Smooth muscle cell (in vitro differentiated cells): ENCODE results near the gene NR1H2. TPM values are rescaled to one million over a fixed set of nuclear protein-coding genes. Genes with fewer than 3 reads are reported as not detected.

ENCODE experiments used
- DNase-seq: peaks from one replicate; lab custom pipeline; 2025; ENCODE audit not compliant: unreplicated experiment; lab: John Stamatoyannopoulos, UW
- H2AFZ ChIP-seq: fragments of 200-600 bp; sonication (generic); 2 replicates; pipeline ENCODE4 v1.6.0; 2016; ENCODE audit warnings: antibody characterized with exemption, low read depth, mild to moderate bottlenecking
- H3F3A ChIP-seq: fragments of 200-600 bp; sonication (generic); 2 replicates; pipeline ENCODE4 v1.6.0; 2017; ENCODE audit warnings: antibody characterized with exemption, low read depth
- H3K27ac ChIP-seq: fragments of 200-600 bp; sonication (generic); 2 replicates; pipeline ENCODE4 v1.5.1; 2016; ENCODE audit warnings: low read depth, mild to moderate bottlenecking
- H3K27me3 ChIP-seq: fragments of 200-600 bp; sonication (generic); 2 replicates; pipeline ENCODE4 v1.6.1; 2016; ENCODE audit warnings: low read depth, mild to moderate bottlenecking
- H3K36me3 ChIP-seq: fragments of 200-600 bp; sonication (generic); 2 replicates; pipeline ENCODE4 v1.5.1; 2016; ENCODE audit warnings: low read depth
- H3K4me1 ChIP-seq: fragments of 200-600 bp; sonication (generic); 2 replicates; pipeline ENCODE4 v1.5.1; 2016; ENCODE audit warnings: low read depth
- H3K4me2 ChIP-seq: fragments of 200-600 bp; sonication (generic); 2 replicates; pipeline ENCODE4 v1.6.0; 2016; ENCODE audit warnings: mild to moderate bottlenecking
- H3K4me3 ChIP-seq: fragments of 200-600 bp; sonication (generic); 2 replicates; pipeline ENCODE4 v1.5.1; 2016; ENCODE audit warnings: mild to moderate bottlenecking
- H3K79me2 ChIP-seq: fragments of 200-600 bp; sonication (generic); 2 replicates; pipeline ENCODE4 v1.6.0; 2016; ENCODE audit warnings: low read depth, mild to moderate bottlenecking
- H3K9ac ChIP-seq: fragments of 200-600 bp; sonication (generic); 2 replicates; pipeline ENCODE4 v1.6.0; 2016; ENCODE audit warnings: low read depth
- H3K9me3 ChIP-seq: fragments of 200-600 bp; sonication (generic); replicated peaks from 2 replicates; pipeline ENCODE4 v1.5.1; 2016; ENCODE audit warnings: low read depth
- H4K20me1 ChIP-seq: fragments of 200-600 bp; sonication (generic); 2 replicates; pipeline ENCODE4 v1.6.0; 2016; ENCODE audit warnings: low read depth
- WGBS: methylation state at CpG from one replicate; pipeline ENCODE4 v1.1.7; 2016; ENCODE audit warnings: low lambda C conversion rate; 5-methylcytosine and 5-hydroxymethylcytosine counted together
- polyA plus RNA-seq: library from polyadenylated mRNA; unstranded; fragments of >200 nt; fragmentation: Nextera tagmentation; extraction: Ambion mirVana; gene quantifications from 2 replicates; pipeline ENCODE4 v1.2.1, GENCODE V29; 2016
- total RNA-seq: library from RNA; depleted of rRNA; stranded (reverse); fragments of >200 nt; gene quantifications from 2 replicates; pipeline ENCODE4 v1.2.3, GENCODE V29; 2014
- TF ChIP-seq, protein P1 (sequence below): fragments of 200-600 bp; sonication (generic); IDR thresholded peaks from 2 replicates; pipeline ENCODE4 v1.5.1; 2017; ENCODE audit warnings: borderline replicate concordance, mild to moderate bottlenecking, antibody characterized with exemption; ENCODE audit not compliant: insufficient read depth, poor library complexity, severe bottlenecking

Gene NR1H2
- total and polyA plus RNA-seq, 2 experiments from 2014 or later: 39.5 to 69.7 TPM

DNA sequence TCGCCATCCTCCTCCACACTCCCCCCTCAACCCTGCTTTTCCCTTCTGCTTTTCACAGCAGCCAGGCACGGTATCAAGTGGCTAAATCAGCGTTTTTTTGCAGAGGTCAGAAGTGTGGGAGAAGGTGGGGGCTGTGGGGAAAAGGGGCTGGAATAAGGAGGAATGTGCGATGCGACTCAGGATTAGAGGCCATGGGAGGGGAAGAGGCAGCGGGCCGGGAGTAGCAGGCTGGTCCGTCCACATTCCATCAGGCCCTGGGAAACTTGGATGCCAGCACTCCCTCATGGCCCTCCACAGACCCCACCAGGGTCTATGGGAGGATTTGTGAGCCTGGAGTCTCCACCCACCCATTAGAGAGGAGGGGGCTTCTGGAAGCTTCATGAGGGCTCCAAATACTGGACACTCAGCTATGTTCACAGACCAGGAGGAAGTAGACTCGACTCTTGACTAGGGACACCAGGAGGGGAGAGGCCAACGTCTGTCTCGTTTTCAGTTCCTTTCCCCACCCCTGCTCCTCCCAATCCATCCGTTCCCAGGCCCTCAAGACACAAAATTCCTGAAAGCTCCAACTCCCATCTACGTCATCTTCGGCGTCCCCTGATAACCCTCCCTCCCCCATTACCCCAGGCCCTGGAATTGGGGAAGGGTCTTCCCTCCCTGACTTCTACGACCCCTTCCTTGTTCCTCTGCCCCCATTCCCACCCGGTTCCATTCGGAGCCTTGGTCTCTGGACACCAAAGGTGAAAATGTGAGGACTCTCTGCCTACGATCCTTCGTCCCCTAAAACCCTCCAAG lies 43.8 kb upstream of the NR1H2 start:
- Histone ChIP-seq H3K9me3 (no peaks in the 10 kb centered on the region), H3K36me3 (no peaks in the 10 kb centered on the region), H3F3A (peaks cover 14% of the 10 kb centered on the region), H3K27me3 (peaks cover 6% of the 10 kb centered on the region), H3K4me3 (peak overlapping the region; percentile 51), H3K9ac (peak overlapping the region; percentile 61), H3K79me2 (no peaks in the 10 kb centered on the region), H3K4me1 (peaks cover 13% of the 10 kb centered on the region), H3K4me2 (peak overlapping the region; percentile 90), H3K27ac (peak overlapping the region; percentile 82), H2AFZ (peak overlapping the region; percentile 23), H4K20me1 (peaks cover 6% of the 10 kb centered on the region)
- TF ChIP-seq, protein P1, sequence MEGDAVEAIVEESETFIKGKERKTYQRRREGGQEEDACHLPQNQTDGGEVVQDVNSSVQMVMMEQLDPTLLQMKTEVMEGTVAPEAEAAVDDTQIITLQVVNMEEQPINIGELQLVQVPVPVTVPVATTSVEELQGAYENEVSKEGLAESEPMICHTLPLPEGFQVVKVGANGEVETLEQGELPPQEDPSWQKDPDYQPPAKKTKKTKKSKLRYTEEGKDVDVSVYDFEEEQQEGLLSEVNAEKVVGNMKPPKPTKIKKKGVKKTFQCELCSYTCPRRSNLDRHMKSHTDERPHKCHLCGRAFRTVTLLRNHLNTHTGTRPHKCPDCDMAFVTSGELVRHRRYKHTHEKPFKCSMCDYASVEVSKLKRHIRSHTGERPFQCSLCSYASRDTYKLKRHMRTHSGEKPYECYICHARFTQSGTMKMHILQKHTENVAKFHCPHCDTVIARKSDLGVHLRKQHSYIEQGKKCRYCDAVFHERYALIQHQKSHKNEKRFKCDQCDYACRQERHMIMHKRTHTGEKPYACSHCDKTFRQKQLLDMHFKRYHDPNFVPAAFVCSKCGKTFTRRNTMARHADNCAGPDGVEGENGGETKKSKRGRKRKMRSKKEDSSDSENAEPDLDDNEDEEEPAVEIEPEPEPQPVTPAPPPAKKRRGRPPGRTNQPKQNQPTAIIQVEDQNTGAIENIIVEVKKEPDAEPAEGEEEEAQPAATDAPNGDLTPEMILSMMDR: no peak
- no peak for DNase-seq
- 8% methylated on average over 20 of the region's 20 CpGs for WGBS

DNA sequence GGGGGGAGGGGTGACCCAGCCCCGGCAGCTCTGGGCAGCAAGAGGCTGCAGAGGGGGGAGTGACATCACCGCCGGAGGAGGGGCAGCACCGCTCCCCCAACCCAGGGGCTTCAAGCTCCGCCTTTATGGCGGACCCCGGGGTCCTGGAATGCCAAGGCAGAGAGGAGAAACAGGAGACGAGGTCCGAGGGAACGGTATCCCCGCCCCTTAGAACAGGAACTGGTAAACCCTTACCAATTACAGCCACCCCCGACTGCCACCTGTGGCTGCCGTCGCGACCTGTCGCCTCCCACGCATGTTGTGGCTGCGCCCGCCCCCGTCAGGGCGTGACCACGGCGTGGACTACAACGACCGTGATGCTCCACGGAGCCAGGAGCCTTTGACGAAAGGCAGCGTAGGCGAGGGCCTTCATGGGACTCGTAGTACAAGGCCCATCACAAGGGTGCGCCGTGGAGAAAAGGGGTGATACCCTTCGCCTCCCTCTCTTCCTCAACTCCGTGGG lies 43.0 kb upstream of the NR1H2 start:
- H3K9me3 ChIP-seq: no peaks in the 10 kb centered on the region
- peak overlapping the region; percentile 90 for H3K4me2 ChIP-seq
- H3F3A ChIP-seq: peaks cover 14% of the 10 kb centered on the region
- no peaks in the 10 kb centered on the region for H3K27me3 ChIP-seq
- no peaks in the 10 kb centered on the region for H4K20me1 ChIP-seq
- 4% methylated on average over 34 of the region's 34 CpGs for WGBS
- no peaks in the 10 kb centered on the region for H3K79me2 ChIP-seq
- DNase-seq: peak; percentile 61
- H2AFZ ChIP-seq: peak overlapping the region; percentile 23
- TF ChIP-seq, protein P1: no peak
- H3K4me3 ChIP-seq: peak overlapping the region; percentile 51
- H3K9ac ChIP-seq: peak overlapping the region; percentile 61
- peaks cover 13% of the 10 kb centered on the region for H3K4me1 ChIP-seq
- H3K27ac ChIP-seq: peak overlapping the region; percentile 82
- no peaks in the 10 kb centered on the region for H3K36me3 ChIP-seq

DNA sequence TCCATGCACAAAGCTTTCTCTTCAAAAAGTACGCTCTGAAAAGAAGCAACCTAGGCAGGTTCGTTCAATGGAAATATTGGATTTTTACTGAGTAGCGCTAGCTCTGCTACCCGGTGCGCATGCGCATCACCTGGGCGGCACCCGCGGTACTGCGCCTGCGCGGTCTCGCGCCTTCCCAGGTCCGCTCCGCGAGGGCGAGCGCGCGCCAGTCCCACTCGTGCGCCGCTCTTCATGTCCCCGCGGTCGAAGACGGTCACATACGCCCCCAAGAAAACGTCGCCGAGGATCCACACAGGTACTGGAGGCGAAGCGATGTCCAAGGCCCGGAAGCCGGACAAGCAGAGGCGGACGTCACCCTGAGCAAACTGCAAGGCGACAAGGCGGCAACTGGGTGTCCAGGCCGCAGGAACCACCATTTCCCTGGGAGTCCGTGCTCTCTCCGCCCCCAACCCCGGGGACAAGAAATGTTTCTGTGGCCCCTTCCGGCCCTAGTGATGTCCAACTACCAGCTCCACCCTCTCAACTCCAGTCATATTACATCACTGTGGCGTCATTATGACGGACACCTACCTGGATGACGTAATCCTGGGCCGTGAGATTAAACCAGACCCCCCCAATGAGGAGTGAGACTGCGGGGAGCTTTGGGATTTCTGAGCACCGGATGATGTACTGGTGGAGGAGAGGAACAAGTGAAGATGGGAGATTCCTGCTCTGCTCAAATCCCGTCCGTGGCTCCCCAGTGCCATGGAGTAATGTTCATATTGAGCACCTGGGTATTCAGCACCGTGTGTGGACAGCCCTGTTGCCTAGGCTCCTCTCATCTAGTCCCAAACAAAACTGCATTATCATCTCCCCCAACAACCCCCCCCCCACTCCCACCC lies 42.3 kb upstream of the NR1H2 start:
- H3K27me3 ChIP-seq: no peaks in the 10 kb centered on the region
- H3K9ac ChIP-seq: peak overlapping the region; percentile 17
- peaks cover 13% of the 10 kb centered on the region for H3K4me1 ChIP-seq
- peak overlapping the region; percentile 23 for H2AFZ ChIP-seq
- H3K36me3 ChIP-seq: no peaks in the 10 kb centered on the region
- H3K4me3 ChIP-seq: peak overlapping the region; percentile 51
- peaks cover 14% of the 10 kb centered on the region for H3F3A ChIP-seq
- H3K27ac ChIP-seq: peak overlapping the region; percentile 82
- TF ChIP-seq, protein P1: no peak
- no peaks in the 10 kb centered on the region for H4K20me1 ChIP-seq
- H3K9me3 ChIP-seq: no peaks in the 10 kb centered on the region
- peak overlapping the region; percentile 90 for H3K4me2 ChIP-seq
- 19% methylated on average over 54 of the region's 54 CpGs for WGBS
- DNase-seq: peak; percentile 61
- no peaks in the 10 kb centered on the region for H3K79me2 ChIP-seq
